ENCODE measurements around the gene FOSL1.
A peak's percentile ranks its signal among the peaks of the same experiment; 100 is the strongest.

The FOSL1 gene

GRCh38 chr11:65917434-65918210, 17.4 kb upstream of the FOSL1 start:
- H3K9ac ChIP-seq, result peak overlapping the region; percentile 82; the same call in 1 of the 2 replicates
- peak overlapping the region; percentile 85 for H3K4me2 ChIP-seq
- TF ChIP-seq CTCF (conservative IDR thresholded peaks at IDR 0.05; ENCODE audit: low read depth, low read length), result no peak
- H3K27me3 ChIP-seq (ENCODE audit: insufficient read depth, low read depth), result no peaks in the 10 kb centered on the region
- no peak overlapping the region for H2AFZ ChIP-seq (ENCODE audit: low read depth)
- no peak overlapping the region for H3K4me3 ChIP-seq (IDR thresholded peaks at IDR 0.05; ENCODE audit: insufficient read depth, low read depth, low read length)
- H3K36me3 ChIP-seq (ENCODE audit: insufficient read depth), result no peaks in the 10 kb centered on the region
- no peak overlapping the region for H3K27ac ChIP-seq
- H3K4me1 ChIP-seq (ENCODE audit: low read depth, poor library complexity, severe bottlenecking), result peaks cover 27% of the 10 kb centered on the region
- no peaks in the 10 kb centered on the region for H4K20me1 ChIP-seq (ENCODE audit: insufficient read depth)
- H3K79me2 ChIP-seq (ENCODE audit: insufficient read depth, low read depth), result peaks cover 13% of the 10 kb centered on the region; the same call in 1 of the 2 replicates

- H3K4me1 ChIP-seq (ENCODE audit: low read depth, poor library complexity, severe bottlenecking), result peaks cover 29% of the 10 kb centered on the region
- no peaks in the 10 kb centered on the region for H3K36me3 ChIP-seq (ENCODE audit: insufficient read depth)
- H3K4me3 ChIP-seq (IDR thresholded peaks at IDR 0.05; ENCODE audit: insufficient read depth, low read depth, low read length), result no peak overlapping the region
- H3K4me2 ChIP-seq, result 0 out of 2 replicates have a peak overlapping the region, but pooled peaks have one; percentile 8
- no peak overlapping the region for H3K9ac ChIP-seq
- no peak for TF ChIP-seq CTCF (conservative IDR thresholded peaks at IDR 0.05; ENCODE audit: low read depth, low read length)
- H3K27me3 ChIP-seq (ENCODE audit: insufficient read depth, low read depth), result no peaks in the 10 kb centered on the region
- H3K27ac ChIP-seq, result no peak overlapping the region
- no peaks in the 10 kb centered on the region for H4K20me1 ChIP-seq (ENCODE audit: insufficient read depth)
- peaks cover 13% of the 10 kb centered on the region; the same call in 1 of the 2 replicates for H3K79me2 ChIP-seq (ENCODE audit: insufficient read depth, low read depth)
- no peak overlapping the region for H2AFZ ChIP-seq (ENCODE audit: low read depth)
Measured at GRCh38 chr11:65917077-65917433, 16.9 kb upstream of the FOSL1 start.

GRCh38 chr11:65916391-65916790, 16.2 kb upstream of the FOSL1 start:
- Histone ChIP-seq H3K4me2 (no peak overlapping the region), H3K27me3 (ENCODE audit: insufficient read depth, low read depth) (no peaks in the 10 kb centered on the region), H3K79me2 (ENCODE audit: insufficient read depth, low read depth) (peaks cover 13% of the 10 kb centered on the region; the same call in 1 of the 2 replicates), H3K4me1 (ENCODE audit: low read depth, poor library complexity, severe bottlenecking) (peaks cover 35% of the 10 kb centered on the region), H3K36me3 (ENCODE audit: insufficient read depth) (no peaks in the 10 kb centered on the region), H3K9ac (no peak overlapping the region), H4K20me1 (ENCODE audit: insufficient read depth) (no peaks in the 10 kb centered on the region), H3K4me3 (IDR thresholded peaks at IDR 0.05; ENCODE audit: insufficient read depth, low read depth, low read length) (no peak overlapping the region), H2AFZ (ENCODE audit: low read depth) (no peak overlapping the region), H3K27ac (no peak overlapping the region)
- TF ChIP-seq CTCF (conservative IDR thresholded peaks at IDR 0.05; ENCODE audit: low read depth, low read length), result no peak

GRCh38 chr11:65915821-65916251, 15.6 kb upstream of the FOSL1 start:
- no peak overlapping the region for H3K27ac ChIP-seq

More at GRCh38 chr11:65915821-65916251, 15.6 kb upstream of the FOSL1 start:
- Histone ChIP-seq H3K4me2 (no peak overlapping the region), H3K4me3 (IDR thresholded peaks at IDR 0.05; ENCODE audit: insufficient read depth, low read depth, low read length) (no peak overlapping the region), H3K36me3 (ENCODE audit: insufficient read depth) (no peaks in the 10 kb centered on the region), H3K4me1 (ENCODE audit: low read depth, poor library complexity, severe bottlenecking) (peaks cover 33% of the 10 kb centered on the region), H3K9ac (no peak overlapping the region), H2AFZ (ENCODE audit: low read depth) (no peak overlapping the region), H4K20me1 (ENCODE audit: insufficient read depth) (no peaks in the 10 kb centered on the region), H3K27me3 (ENCODE audit: insufficient read depth, low read depth) (no peaks in the 10 kb centered on the region), H3K79me2 (ENCODE audit: insufficient read depth, low read depth) (peaks cover 13% of the 10 kb centered on the region; the same call in 1 of the 2 replicates)
- no peak for TF ChIP-seq CTCF (conservative IDR thresholded peaks at IDR 0.05; ENCODE audit: low read depth, low read length)
